NCI-H82 treated with DMSO at 0.1 percent for 48 hours (cell line): ENCODE results near the gene FSHR.

Experiments used
- DNase-seq: peaks from one replicate; lab custom pipeline; 2025; ENCODE audit not compliant: unreplicated experiment; lab: John Stamatoyannopoulos, UW

FSHR gene

GRCh38 chr2:48915227-48915626 lies 239.1 kb downstream of the FSHR start:
- no peak for DNase-seq

- DNase-seq, result no peak
These were observed 239.7 kb downstream of the FSHR start for GRCh38 chr2:48914477-48915089.
